Measurements from ENCODE around the gene CENPB. TPM values are rescaled to one million over a fixed set of nuclear protein-coding genes. Genes with fewer than 3 reads are reported as not detected.
A peak's percentile ranks its signal among the peaks of the same experiment; 100 is the strongest.

CENPB gene
- total RNA-seq, 1 donor from 2014 or later = 87.4 TPM

DNA sequence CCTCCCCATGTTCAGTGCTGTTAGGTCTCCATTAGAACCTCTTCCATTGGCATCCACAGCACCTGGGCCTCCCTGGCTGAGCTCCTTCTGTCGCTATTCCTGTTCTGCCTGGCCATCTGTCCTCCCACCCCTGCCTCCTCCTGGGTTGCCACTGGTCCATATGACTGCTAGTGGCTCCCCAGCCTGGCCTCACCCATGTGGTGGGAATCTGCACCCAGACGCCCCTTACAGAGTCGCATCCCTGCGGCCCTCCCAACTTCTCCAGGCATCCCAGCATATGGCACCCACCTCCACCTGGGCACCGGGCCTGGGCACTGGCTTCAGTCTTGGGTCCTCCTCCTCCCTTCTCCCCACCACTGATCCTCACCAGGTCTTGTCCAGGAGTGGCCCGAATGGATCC is 17.3 kb upstream of the CENPB start:
- TF ChIP-seq CTCF (IDR thresholded peaks at IDR 0.05; ENCODE audit: insufficient read depth, low read length, severe bottlenecking) = no peak
- no peak overlapping the region for H3K4me3 ChIP-seq (ENCODE audit: low read depth, low read length)
- FAIRE-seq = no peak
- H3K27me3 ChIP-seq (ENCODE audit: control insufficient read depth, insufficient read depth, low read length) = no peaks in the 10 kb centered on the region
- DNase-seq (ENCODE audit: low read depth) = no peak
- peaks cover 21% of the 10 kb centered on the region for H3K36me3 ChIP-seq (ENCODE audit: control insufficient read depth, insufficient read depth, low read length)

DNA sequence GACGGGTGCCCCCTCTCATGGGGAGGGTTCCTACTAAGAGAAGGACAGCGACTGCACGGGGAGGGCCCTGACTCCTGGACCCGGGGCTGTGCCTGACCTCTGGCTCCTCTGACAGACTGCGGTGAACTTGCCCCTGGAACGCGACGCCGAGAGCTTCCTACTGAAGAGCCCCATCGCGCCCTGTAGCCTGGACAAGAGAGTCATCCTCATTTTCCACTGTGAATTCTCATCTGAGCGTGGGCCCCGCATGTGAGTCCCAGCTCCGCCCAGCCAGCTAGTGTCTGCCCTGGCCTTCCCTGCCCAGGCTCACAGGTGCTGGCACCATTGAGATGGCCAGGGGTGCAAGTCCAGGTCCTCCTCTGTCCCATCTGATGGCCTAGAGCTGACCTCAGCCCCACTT is 16.7 kb upstream of the CENPB start:
- no peak for FAIRE-seq
- Histone ChIP-seq H3K4me3 (ENCODE audit: low read depth, low read length) (no peak overlapping the region), H3K36me3 (ENCODE audit: control insufficient read depth, insufficient read depth, low read length) (peaks cover 21% of the 10 kb centered on the region), H3K27me3 (ENCODE audit: control insufficient read depth, insufficient read depth, low read length) (no peaks in the 10 kb centered on the region)
- TF ChIP-seq CTCF (IDR thresholded peaks at IDR 0.05; ENCODE audit: insufficient read depth, low read length, severe bottlenecking) = no peak
- no peak for DNase-seq (ENCODE audit: low read depth)

DNA sequence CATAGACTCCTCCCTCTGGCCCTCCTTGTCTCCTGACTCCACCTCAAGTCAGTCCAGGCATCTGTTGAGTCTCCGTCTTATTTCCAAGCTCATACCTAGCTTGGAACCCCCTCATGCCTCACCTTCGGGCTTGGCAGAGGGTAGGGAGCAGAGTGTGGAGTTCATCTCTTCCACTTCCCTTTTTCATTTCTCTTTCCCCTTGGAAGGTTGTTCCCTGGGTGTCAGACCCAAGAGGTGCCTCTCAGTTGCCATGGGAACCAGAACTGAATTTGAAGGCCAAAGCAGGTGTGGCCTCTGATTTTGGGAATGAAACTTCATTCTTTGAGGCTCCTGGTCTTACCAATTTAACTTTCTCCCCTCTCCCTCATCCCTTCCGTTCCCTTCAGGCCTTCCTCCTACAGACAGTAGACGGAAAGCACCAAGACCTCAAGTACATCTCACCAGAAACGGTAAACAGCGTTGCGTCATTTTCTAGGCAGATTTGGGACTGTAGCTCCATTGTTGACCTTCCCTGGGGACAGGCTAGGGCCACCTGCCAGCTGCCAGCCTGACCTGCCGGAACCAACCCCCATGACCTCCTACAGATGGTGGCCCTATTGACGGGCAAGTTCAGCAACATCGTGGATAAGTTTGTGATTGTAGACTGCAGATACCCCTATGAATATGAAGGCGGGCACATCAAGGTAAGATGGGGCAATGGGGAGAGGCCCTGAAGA is 16.1 kb upstream of the CENPB start:
- H3K27me3 ChIP-seq (ENCODE audit: control insufficient read depth, insufficient read depth, low read length) = no peaks in the 10 kb centered on the region
- H3K4me3 ChIP-seq (ENCODE audit: low read depth, low read length) = no peak overlapping the region
- H3K36me3 ChIP-seq (ENCODE audit: control insufficient read depth, insufficient read depth, low read length) = peaks cover 21% of the 10 kb centered on the region
- no peak for DNase-seq (ENCODE audit: low read depth)
- TF ChIP-seq CTCF (IDR thresholded peaks at IDR 0.05; ENCODE audit: insufficient read depth, low read length, severe bottlenecking) = no peak
- FAIRE-seq = peak; percentile 23

- no peak overlapping the region for H3K4me3 ChIP-seq (ENCODE audit: low read depth, low read length)
- DNase-seq (ENCODE audit: low read depth) (no peak), FAIRE-seq (no peak)
- no peak for TF ChIP-seq CTCF (IDR thresholded peaks at IDR 0.05; ENCODE audit: insufficient read depth, low read length, severe bottlenecking)
- H3K36me3 ChIP-seq (ENCODE audit: control insufficient read depth, insufficient read depth, low read length) = peaks cover 21% of the 10 kb centered on the region
- H3K27me3 ChIP-seq (ENCODE audit: control insufficient read depth, insufficient read depth, low read length) = no peaks in the 10 kb centered on the region
Measured at GRCh38 chr20:3801846-3802245, 15.3 kb upstream of the CENPB start.

DNA sequence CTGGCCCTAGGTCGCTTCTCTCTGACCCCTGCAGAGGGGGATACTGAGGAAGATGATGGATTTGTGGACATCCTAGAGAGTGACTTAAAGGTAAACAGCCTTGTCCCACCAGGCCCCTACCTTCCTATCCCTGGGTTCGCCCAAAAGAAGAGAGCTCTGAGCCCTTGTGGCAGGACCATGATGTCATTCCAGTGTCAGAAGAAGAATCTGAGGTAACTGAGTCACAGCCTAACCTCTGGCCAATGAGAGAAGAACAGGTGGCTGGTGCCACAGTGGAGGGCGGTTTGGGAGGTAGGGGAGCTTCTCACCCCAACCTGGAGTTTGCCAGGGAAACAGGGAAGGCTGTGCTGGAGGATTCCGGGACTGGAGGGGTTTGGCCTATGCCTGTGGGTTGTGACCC is 14.8 kb upstream of the CENPB start:
- Histone ChIP-seq H3K4me3 (ENCODE audit: low read depth, low read length) (no peak overlapping the region), H3K36me3 (ENCODE audit: control insufficient read depth, insufficient read depth, low read length) (peaks cover 21% of the 10 kb centered on the region), H3K27me3 (ENCODE audit: control insufficient read depth, insufficient read depth, low read length) (no peaks in the 10 kb centered on the region)
- DNase-seq (ENCODE audit: low read depth) (no peak), FAIRE-seq (no peak)
- TF ChIP-seq CTCF (IDR thresholded peaks at IDR 0.05; ENCODE audit: insufficient read depth, low read length, severe bottlenecking) = no peak

- Histone ChIP-seq H3K36me3 (ENCODE audit: control insufficient read depth, insufficient read depth, low read length) (peaks cover 21% of the 10 kb centered on the region), H3K27me3 (ENCODE audit: control insufficient read depth, insufficient read depth, low read length) (no peaks in the 10 kb centered on the region), H3K4me3 (ENCODE audit: low read depth, low read length) (no peak overlapping the region)
- DNase-seq (ENCODE audit: low read depth) (no peak), FAIRE-seq (no peak)
- no peak for TF ChIP-seq CTCF (IDR thresholded peaks at IDR 0.05; ENCODE audit: insufficient read depth, low read length, severe bottlenecking)
Measured at GRCh38 chr20:3800878-3801260, 14.3 kb upstream of the CENPB start.

All from bronchial epithelial cell (primary cell).